Stimulated activated CD4-positive, alpha-beta T cell treated with anti-CD3 and anti-CD28 coated beads, Interleukin-12 subunit alpha, Interleukin-12 subunit beta, amount 100 ng/mL, for 24 hours (primary cell): Measurements from ENCODE around the gene ZNF683.
"Not testable (repeated sequence)": the region's sequence is repeated elsewhere in the genome, so short reads cannot be mapped to it uniquely, and the experiment has no call there.

Experiments
- DNase-seq, 2 experiments: peaks; one replicate each; pipeline ENCODE4 v3.0.0-alpha.2; 2020; ENCODE audit warnings: low read depth in 2 of 2

ZNF683 gene

DNA sequence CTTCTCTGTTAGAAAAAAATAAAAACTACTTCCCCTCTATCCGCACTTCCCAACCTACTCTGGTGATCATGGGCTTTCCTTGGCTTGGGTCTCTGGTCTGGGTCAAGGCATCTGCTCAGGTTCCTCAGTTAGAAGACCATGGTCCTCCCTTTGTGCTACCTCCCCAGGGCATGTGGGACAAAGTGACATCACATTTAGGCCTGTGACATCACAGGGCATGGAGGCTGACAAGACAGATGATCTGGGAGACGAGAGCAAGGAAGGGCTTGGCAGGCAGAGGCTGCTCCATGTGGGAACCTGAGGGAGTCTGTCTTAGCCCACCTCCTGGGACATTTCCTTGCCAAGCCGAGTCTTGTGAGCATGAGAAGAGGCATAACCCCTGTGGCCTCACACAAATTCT, at the start of gene ZNF683:
Gene ZNF683 (minus strand): TSS at position 140 of the 400 bp plus-strand sequence. CDS start 4,179 bp downstream, outside the sequence.
- DNase-seq: not testable (repeated sequence)

GRCh38 chr1:26419494-26419893, 46.9 kb upstream of the ZNF683 start:
- no peak for DNase-seq

DNA sequence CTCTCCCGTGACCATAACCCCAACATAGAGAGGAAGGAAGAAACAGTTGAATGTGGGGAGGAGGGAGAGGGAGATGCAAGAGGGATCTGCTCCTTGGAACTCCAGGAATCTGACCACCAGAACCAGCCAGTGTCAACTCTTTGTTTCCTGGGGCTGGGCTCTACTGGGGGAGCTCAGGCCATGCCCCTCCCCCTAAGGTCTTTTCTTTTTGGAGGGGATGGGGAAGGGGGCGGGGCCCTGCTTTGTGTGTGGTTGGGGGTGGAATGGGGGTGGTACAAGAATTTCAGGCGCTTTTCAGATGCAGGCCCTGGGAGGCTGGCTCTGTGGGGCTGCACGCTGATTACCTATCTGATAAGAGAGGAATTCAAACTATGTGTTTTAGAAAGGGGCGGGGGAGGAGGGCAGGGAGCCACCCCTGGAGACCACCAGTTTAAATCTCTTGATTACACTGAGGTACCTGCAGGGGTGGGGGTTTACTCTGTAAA, 46.4 kb upstream of the ZNF683 start:
- DNase-seq: no peak

DNA sequence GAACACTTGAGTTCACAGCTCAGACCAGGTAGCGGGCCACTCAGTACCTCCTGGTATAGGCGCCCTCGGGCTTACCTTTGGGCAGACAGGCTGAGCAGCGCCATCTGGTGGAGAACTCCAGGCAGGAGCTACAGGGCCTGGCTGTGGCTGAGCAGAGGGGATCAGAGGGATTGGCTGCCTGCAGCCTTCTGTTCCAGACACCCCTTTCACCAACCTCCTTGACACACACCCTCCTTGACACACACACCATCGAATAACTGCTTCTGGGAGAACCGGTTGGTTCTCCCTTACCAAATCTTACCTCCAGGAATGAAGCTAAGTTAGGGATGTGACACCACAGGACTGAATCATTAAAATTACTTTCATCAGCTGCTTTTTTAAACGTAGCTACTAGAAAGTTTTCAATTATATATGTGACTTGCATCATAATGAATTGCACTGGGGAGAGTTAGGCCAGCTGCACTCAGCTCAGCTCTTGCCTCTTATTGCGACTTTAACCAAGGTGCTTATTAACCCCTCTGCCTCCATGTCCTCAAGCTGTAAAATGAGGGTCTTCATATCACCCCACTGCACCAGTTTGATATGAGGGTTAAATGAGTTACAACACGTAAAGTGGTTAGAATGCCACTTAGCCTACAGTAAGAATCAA, 44.7 kb upstream of the ZNF683 start:
- DNase-seq: peak; percentile 70 to 86

DNA sequence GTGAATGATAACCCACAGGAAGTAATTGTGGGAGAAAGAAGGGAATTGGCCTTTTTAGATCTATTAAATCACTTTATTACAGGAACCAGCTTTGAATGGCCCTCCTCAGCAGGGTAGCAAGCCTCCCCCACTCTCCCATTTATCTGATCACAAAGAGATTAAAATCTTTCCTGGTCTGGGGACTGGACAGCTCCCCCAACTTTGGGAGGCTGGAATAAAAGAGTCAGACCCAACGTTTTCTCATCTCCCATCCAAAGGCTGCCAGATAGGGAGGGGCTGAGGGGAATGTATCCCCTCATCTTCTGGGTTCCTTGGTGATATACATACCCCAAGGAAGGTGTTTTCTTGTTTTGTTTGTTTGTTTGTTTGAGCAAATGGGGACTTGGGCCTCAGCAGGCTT, 40.5 kb upstream of the ZNF683 start:
- DNase-seq: no peak

DNA sequence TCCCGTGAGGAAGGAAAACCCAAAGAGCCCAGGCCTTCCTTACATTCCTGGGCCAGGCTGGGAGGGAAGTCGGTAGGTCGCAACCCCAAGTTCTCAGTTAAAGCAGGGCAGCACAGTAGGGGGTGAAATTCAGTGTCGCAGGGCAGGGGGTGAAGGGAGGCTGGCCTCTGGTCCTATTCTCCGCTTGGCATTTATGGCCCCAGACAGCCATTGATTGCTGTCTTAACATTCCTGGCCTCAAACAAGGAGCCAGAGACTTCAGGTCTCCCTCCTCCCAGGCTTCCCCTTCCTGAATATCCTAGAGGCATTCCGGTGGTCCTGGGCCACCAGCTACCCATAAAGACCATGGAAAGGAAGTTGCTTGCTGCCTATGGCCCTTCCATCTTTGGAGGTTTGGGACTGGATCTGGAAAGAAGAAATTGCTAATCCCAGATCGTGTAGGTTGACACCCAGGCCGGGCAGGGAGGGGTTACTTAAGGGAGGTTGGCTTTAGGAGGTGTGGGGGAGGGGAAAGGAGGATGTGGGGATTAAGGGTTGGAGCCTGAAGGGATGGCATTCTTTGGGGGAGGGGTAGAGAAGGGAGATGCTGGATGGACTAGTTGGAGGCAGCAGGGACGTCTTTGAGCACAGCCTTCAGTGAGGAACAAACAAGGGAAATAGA, 39.8 kb upstream of the ZNF683 start:
- no peak for DNase-seq

DNA sequence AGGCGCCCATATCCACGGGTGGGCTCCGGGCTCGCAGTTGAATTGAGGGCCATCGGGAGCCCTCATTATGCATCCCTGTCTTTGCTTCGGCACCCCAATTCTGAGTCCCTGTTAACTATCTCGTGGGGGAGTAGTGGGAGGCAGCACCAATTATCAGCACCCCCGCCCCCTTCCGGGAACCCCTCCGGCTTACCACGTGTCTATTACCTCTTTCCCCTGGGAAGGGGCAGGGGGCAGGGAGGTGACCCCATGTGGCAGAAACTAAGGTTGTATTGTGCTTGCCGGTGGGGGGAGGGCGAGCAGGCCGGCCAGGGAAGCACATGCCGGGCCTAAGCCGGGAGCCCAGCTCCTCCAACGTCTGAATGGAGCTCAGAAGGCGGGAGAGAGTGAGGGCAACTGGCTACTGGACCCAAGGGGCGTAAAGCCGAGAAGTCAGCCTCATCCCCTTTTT, 39.1 kb upstream of the ZNF683 start:
- no peak for DNase-seq

DNA sequence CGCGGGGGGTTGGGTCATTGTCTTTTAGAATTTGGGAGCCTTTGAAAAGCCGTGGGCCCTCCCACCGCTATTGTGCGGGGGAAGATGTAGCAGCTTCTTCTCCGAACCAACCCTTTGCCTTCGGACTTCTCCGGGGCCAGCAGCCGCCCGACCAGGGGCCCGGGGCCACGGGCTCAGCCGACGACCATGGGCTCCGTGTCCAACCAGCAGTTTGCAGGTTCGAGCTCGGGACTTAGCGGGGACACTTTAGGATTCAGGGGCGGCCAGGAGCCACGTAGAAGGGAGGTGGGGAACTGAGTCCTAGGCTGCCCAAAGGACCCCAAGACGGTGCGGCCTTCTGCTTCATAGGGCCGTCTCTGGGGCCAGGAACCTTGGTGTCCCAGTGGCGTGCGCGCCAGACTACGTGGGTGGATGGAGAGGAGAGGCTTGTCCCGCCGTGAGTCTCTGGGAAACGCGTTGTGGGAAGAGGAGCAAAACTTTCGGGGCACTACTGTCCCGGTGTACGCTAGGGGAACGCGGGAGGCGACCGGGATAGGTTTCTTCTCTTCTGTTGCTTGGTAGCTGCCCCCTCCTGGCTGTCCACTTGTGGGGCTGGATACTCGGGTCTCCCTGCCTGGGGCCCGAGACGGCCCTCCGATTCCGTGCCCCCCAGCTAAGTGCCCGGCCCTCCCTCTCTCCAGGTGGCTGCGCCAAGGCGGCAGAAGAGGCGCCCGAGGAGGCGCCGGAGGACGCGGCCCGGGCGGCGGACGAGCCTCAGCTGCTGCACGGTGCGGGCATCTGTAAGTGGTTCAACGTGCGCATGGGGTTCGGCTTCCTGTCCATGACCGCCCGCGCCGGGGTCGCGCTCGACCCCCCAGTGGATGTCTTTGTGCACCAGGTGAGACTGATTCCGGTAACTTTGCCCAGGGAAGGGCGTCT, 38.4 kb upstream of the ZNF683 start, which contains the start of gene LIN28A:
Gene LIN28A (plus strand): TSS at position 112 of the 918 bp plus-strand sequence. CDS start 75 bp downstream, at position 187.
- DNase-seq: no peak

- DNase-seq: no peak
Measured at GRCh38 chr1:26409191-26409807, 36.7 kb upstream of the ZNF683 start.

DNA sequence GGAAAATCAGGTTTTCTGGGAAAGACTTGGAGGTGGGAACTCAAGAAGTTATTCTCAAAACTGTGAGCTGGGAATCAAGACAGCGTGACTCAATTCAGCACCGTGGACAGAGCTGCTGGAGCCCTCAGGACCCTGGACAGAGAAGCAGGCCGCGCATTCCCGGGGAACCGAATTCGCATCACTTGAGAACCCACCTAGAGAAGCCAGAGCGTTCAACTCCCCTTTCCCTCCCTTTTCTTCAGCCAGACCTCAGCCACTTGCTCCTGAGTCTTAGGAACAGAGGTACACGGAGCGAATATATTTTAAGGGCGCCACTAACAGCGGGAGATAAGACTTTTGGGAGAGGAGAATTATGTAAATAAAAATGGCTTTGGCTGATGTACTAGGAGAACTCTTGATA, 36.1 kb upstream of the ZNF683 start:
- peak; percentile 65 for DNase-seq

- DNase-seq: no peak
Measured at GRCh38 chr1:26405281-26405915, 32.8 kb upstream of the ZNF683 start.

GRCh38 chr1:26404641-26405040, 32.1 kb upstream of the ZNF683 start:
- DNase-seq: no peak

- DNase-seq: no peak
Measured at GRCh38 chr1:26403656-26404055, 31.1 kb upstream of the ZNF683 start.

- DNase-seq: no peak
Measured at GRCh38 chr1:26401891-26402290, 29.3 kb upstream of the ZNF683 start.

DNA sequence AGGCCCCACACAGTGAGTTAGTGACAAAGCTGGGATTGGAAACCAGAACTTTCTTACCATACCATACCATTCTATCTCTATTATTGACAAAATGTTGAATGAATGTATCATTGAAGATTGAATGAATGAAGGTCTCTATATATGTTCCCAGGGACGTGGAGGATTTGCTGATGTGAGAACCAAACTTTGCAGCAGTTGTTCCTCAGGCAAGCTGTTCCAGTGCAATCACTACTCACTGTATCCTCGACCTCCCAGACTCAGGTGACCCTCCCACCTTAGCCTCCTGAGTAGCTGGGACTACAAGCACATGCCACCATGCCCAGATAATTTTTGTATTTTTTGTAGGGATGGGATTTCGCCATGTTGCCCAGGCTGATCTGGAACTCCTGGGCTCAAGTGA, 26.5 kb upstream of the ZNF683 start:
- DNase-seq: no peak

- DNase-seq: no peak
Measured at GRCh38 chr1:26395754-26396153, 23.2 kb upstream of the ZNF683 start.

- no peak for DNase-seq
Measured at GRCh38 chr1:26391450-26391849, 18.9 kb upstream of the ZNF683 start.

GRCh38 chr1:26389604-26390247, 17.2 kb upstream of the ZNF683 start:
- no peak for DNase-seq

- DNase-seq: no peak
Measured at GRCh38 chr1:26388791-26389445, 16.4 kb upstream of the ZNF683 start.

DNA sequence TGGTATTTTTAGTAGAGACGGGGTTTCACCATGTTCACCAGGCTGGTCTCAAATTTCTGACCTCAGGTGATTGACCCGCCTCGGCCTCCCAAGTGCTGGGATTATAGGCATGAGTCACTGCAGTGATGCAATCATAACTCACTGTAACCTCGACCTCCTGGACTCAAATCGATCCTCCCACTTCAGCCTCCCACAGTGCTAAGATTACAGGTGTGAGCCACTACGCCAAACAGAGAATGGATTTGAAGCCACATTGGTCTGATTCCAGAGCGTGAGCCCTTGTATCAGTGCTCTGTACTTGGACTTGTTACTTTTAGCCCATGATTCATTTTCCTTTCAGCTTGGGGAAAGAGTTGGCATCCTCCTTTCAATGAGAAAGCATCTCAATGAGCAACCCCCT, 14.9 kb upstream of the ZNF683 start:
- DNase-seq: no peak
